GM12892 (cell line): Measurements from ENCODE around the gene KCNK1.

ENCODE experiments used
- POLR2A ChIP-seq: IDR thresholded peaks from 2 replicates; pipeline ENCODE4 v1.6.1; 2011; ENCODE audit warnings: low read depth, low read length, control low read depth
- TAF1 ChIP-seq: IDR thresholded peaks from 2 replicates; pipeline ENCODE4 v1.6.1; 2011; ENCODE audit warnings: low read depth, mild to moderate bottlenecking, control low read depth, low read length, borderline replicate concordance

DNA sequence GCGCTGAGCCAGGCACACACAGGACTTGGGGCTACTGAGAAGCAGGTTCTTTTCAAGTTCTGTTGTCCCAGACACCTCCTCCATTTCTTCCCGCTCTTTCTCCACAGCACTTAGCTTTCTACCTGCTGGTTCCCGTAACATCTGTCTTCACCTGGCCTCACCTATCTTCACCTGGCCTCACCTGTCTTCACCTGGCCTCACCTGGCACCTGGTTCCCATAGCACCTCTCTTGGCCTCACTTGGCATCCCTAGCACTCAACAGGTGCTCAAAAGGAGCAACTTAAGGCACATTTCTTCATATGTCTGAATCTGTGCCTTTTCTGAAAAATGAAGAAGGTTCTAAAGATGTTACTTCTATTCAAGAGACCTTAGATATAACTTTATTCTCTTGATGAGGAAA lies 10.4 kb downstream of the KCNK1 start:
- TF ChIP-seq POLR2A (no peak), TAF1 (no peak)
